ENCODE results near the gene R3HCC1L.
"Not testable (repeated sequence)": the region's sequence is repeated elsewhere in the genome, so short reads cannot be mapped to it uniquely, and the experiment has no call there.

Gene R3HCC1L

DNA sequence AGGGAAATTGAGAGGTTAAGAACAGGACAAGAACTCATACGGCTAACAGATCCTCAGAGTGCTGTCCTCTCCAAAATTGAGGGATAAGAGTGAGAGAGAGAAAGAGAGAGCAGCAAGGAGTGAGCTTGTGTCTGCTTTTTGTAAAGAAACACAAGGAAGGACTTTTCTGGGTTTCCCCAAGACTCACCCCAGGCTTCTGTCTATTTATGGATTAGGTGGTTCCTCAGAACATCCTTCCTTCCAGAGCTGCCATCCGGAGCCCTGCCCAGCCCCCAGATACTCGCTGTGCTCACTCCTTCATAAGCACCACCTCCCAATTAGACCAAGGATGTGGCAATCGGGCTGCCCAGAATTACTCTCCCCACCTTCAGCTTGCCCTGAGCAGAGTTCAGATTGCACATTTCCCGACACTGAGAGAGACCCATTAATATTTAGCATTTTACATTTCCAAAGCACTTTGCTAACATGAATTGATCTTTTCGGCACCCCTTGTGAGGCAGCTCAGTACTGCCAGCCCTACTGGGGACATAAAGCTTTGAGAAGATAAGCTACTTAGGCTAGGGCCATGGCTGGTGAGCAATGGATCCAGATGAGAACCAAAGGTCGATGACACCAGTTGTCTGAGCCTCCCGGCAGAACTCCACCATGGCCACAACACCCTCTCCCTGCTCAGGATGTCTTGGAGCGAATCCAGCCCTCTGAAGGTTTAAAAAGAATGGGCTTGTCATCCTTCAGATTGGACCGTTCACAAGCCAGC, 19.2 kb upstream of the R3HCC1L start:
- TF ChIP-seq, protein P1, sequence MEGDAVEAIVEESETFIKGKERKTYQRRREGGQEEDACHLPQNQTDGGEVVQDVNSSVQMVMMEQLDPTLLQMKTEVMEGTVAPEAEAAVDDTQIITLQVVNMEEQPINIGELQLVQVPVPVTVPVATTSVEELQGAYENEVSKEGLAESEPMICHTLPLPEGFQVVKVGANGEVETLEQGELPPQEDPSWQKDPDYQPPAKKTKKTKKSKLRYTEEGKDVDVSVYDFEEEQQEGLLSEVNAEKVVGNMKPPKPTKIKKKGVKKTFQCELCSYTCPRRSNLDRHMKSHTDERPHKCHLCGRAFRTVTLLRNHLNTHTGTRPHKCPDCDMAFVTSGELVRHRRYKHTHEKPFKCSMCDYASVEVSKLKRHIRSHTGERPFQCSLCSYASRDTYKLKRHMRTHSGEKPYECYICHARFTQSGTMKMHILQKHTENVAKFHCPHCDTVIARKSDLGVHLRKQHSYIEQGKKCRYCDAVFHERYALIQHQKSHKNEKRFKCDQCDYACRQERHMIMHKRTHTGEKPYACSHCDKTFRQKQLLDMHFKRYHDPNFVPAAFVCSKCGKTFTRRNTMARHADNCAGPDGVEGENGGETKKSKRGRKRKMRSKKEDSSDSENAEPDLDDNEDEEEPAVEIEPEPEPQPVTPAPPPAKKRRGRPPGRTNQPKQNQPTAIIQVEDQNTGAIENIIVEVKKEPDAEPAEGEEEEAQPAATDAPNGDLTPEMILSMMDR (IDR thresholded peaks at IDR 0.05), result no peak
- H3K27ac ChIP-seq, result no peak overlapping the region
- no peak for DNase-seq

DNA sequence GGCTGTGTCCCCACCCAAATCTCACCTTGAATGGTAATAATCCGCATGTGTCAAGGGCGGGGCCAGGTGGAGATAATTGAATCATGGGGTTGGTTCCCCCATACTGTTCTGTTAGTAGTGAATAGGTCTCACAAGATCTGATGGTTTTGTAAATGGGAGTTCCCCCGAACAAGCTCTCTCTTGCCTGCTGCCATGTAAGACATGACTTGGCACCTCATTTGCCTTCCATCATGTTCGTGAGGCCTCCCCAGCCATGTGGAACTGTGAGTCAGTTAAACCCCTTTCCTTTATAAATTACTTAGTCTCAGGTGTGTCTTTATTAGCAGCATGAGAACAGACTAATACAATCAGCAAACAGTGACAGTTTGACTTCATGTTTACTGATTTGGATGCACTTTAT, 14.6 kb upstream of the R3HCC1L start:
- intact Hi-C loops (cut with DNase I; ENCODE audit: low total_unique reads), result no loop called here
- Histone ChIP-seq H3K4me1 (no peaks in the 10 kb centered on the region), H3K36me3 (no peaks in the 10 kb centered on the region), H3K9me3 (peaks cover 0 to 10% (median 0%) of the 10 kb centered on the region in 3 donors), H3K27me3 (peaks cover 0 to 6% of the 10 kb centered on the region in 2 donors), H3K4me3 (no peak overlapping the region), H3K27ac (no peak overlapping the region)
- TF ChIP-seq, protein P1 (IDR thresholded peaks at IDR 0.05), result no peak
- DNase-seq, result no peak

More for the DNA sequence above, 19.2 kb upstream of the R3HCC1L start:
- Histone ChIP-seq H3K27me3 (peaks cover 0 to 9% of the 10 kb centered on the region in 2 donors), H3K4me1 (no peaks in the 10 kb centered on the region), H3K4me3 (no peak overlapping the region), H3K36me3 (no peaks in the 10 kb centered on the region), H3K9me3 (no peaks in the 10 kb centered on the region)
- intact Hi-C loops (cut with DNase I; ENCODE audit: low total_unique reads), result no loop called here

DNA sequence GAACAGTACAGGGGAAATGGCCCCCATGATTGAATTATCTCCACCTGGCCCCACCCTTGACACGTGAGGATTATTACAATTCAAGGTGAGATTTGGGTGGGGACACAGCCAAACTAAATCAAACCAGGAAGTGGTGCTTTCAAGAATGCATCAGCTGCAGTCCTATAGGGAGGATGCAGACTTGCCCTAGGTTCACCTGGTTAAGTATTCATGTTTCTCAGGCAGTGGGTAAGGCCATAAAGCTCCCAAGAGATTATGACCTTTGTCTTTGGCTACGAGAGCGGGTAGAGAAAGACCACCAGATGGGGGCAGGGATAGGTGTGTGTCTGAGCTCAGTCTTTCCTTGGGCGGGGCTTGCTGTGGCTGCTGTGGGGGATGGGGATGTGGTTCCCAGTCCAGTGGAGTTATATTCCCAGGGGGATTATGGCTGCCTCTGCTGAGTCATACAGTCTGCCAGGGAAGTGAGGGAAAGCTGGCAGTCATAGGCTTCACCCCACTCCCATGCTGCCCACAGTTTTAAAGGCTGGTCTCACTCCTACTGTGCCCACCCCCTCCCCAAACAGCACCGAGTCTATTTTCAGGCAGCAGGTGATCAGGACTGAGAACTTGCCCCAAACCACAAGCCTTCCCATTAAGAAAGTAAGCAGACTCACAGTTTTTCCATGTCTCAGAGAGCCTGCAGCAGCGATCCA, 8.4 kb upstream of the R3HCC1L start:
- TF ChIP-seq, protein P1 (IDR thresholded peaks at IDR 0.05), result no peak
- DNase-seq, result no peak
- Histone ChIP-seq H3K4me3 (no peak overlapping the region), H3K4me1 (no peaks in the 10 kb centered on the region), H3K36me3 (no peaks in the 10 kb centered on the region), H3K9me3 (peaks cover 0 to 10% (median 0%) of the 10 kb centered on the region in 3 donors), H3K27me3 (peaks cover 0 to 6% of the 10 kb centered on the region in 2 donors), H3K27ac (no peak overlapping the region)
- intact Hi-C loops (cut with DNase I; ENCODE audit: low total_unique reads), result no loop called here

GRCh38 chr10:98128802-98129201, 5.7 kb upstream of the R3HCC1L start:
- H3K27ac ChIP-seq, result no peak overlapping the region
- DNase-seq, result no peak

GRCh38 chr10:98131619-98132018, 2.8 kb upstream of the R3HCC1L start:
- peaks cover 0 to 3% of the 10 kb centered on the region in 2 donors for H3K27me3 ChIP-seq
- peaks cover 0 to 14% (median 6%) of the 10 kb centered on the region in 4 donors for H3K4me1 ChIP-seq
- H3K27ac ChIP-seq, result no peak overlapping the region
- H3K9me3 ChIP-seq, result no peaks in the 10 kb centered on the region
- DNase-seq, result no peak
- H3K4me3 ChIP-seq, result no peak overlapping the region
- intact Hi-C loops (cut with DNase I; ENCODE audit: low total_unique reads), result no loop called here
- TF ChIP-seq, protein P1 (IDR thresholded peaks at IDR 0.05), result no peak
- no peaks in the 10 kb centered on the region for H3K36me3 ChIP-seq

More at GRCh38 chr10:98128802-98129201, 5.7 kb upstream of the R3HCC1L start:
- Histone ChIP-seq H3K4me3 (no peak overlapping the region), H3K36me3 (no peaks in the 10 kb centered on the region), H3K9me3 (no peaks in the 10 kb centered on the region), H3K27me3 (peaks cover 0 to 6% of the 10 kb centered on the region in 2 donors), H3K4me1 (no peaks in the 10 kb centered on the region)
- intact Hi-C loops (cut with DNase I; ENCODE audit: low total_unique reads), result no loop called here
- TF ChIP-seq, protein P1 (IDR thresholded peaks at IDR 0.05), result no peak

DNA sequence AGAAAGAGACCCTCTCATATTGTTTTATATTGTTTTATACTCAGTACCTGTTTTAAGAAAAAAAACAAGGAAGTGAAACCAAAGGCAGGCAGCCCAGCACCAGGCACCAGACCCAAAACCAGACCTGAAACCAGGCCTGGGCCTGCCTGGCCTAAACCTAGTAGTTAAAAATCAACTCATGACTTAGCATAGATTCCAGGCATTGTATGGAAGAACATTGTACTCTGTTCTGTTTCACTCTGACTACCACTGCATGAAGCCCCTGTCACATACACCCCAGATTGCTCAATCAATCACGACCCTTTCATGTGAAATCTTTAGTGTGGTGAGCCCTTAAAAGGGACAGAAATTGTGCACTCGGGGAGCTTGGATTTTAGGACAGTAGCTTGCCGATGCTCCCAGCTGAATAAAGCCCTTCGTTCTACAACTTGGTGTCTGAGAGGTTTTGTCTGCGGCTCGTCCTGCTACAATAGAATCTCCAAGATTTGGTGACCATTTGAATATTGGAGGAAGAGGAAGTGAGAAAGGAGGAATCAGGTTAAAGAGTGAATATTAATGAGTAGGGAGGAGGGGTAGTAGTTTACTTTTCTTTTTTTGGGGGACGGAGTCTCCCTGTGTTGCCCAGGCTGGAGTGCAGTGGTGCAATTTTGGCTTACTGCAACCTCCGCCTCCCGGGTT, 1.2 kb upstream of the R3HCC1L start:
- H3K4me3 ChIP-seq; H3K27me3 ChIP-seq; intact Hi-C loops (cut with DNase I; ENCODE audit: low total_unique reads); DNase-seq; H3K27ac ChIP-seq; H3K9me3 ChIP-seq; H3K36me3 ChIP-seq: not testable (repeated sequence)
- H3K4me1 ChIP-seq, result peaks cover 0 to 17% (median 6%) of the 10 kb centered on the region in 4 donors
